HG03460 (cell line): ENCODE results near the gene STRN3.

Experiments
- ATAC-seq: cut with Tn5 transposase; IDR thresholded peaks from one replicate; pipeline ENCODE4 v1.9.1; 2021; ENCODE audit not compliant: unreplicated experiment

The STRN3 gene

DNA sequence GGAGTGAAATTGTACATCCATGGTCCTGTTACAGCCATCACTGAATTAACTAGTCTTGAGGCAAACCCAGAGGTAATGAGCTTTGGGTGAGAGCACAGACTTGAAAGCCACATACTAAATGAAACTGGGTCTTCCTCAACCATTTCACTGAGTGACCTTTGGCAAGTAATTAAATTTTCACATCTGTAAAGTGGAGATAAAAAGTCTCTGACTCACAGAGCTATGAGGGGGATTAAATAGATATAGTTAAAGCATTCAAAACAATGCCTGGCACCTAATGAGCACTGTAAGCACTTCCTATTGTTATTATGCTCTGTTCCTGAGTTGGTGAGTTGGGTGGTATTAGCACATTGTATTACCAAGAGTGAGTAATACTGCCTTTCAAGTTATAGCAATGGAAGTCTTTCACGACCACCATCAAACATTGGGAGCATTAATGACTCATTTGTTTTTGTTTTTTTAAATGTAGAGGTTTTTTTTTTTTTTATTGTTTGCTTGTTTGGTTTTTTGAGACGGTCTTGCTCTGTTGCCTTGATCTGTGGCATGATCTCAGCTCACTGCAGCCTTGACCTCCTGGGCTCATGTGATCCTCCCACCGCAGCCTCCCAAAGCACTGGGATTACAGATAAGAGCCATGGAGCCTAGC lies 12.5 kb upstream of the STRN3 start:
- no peak for ATAC-seq

GRCh38 chr14:31037709-31038221 lies 11.6 kb upstream of the STRN3 start:
- no peak for ATAC-seq

GRCh38 chr14:31036552-31036951 lies 10.4 kb upstream of the STRN3 start:
- no peak for ATAC-seq

- no peak for ATAC-seq
These were observed 4.3 kb upstream of the STRN3 start for GRCh38 chr14:31030469-31030868.

- ATAC-seq, result no peak
These were observed 3.1 kb upstream of the STRN3 start for GRCh38 chr14:31029016-31029970.

- no peak for ATAC-seq
These were observed 1.7 kb upstream of the STRN3 start for GRCh38 chr14:31027847-31028246.

DNA sequence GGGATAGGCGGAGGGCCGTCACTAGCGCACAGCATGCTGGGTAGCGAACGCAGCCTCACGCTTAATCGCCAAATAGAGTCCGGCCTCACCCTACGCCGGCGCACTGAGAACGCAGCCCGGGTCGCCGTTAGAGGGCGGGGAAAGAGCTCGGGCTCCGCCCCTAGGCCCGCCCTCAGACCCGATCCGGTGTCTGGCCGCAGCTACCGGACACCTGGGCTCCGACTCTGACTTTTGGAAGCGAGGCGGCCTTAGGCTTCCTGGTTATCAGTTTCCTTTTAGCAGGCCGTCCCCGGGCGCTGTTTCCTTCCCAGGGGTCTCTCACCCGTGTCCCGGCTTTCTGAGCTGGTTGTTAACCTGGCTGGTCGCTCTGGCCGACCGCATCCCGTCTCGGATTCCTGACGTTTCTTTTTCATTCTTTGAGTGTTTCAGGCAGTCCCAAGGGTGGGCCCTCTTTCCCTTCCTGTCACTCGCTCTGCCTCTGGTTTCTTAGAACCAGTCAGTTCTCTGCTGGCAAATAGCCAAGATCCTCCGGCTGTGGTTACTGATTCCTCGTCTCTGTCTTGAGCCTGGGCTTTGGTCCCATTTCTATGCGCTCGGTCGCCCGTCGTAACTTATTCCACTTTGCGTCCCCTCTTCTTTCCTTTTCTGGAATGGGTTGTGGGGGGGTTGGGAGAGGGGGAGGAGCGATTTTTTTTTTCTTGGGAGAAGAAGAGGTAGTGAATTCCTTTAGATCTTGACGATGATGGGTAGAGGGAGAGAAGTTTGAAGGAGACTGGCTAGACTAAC lies 464 bp upstream of the STRN3 start:
- peak; percentile 90 for ATAC-seq

- no peak for ATAC-seq
These were observed 657 bp downstream of the STRN3 start, which contains the start of gene AP4S1 for GRCh38 chr14:31025367-31026076. TSS of gene AP4S1 (plus strand) at chr14:31025649. CDS start at chr14:31066197, 40,548 bp downstream.

DNA sequence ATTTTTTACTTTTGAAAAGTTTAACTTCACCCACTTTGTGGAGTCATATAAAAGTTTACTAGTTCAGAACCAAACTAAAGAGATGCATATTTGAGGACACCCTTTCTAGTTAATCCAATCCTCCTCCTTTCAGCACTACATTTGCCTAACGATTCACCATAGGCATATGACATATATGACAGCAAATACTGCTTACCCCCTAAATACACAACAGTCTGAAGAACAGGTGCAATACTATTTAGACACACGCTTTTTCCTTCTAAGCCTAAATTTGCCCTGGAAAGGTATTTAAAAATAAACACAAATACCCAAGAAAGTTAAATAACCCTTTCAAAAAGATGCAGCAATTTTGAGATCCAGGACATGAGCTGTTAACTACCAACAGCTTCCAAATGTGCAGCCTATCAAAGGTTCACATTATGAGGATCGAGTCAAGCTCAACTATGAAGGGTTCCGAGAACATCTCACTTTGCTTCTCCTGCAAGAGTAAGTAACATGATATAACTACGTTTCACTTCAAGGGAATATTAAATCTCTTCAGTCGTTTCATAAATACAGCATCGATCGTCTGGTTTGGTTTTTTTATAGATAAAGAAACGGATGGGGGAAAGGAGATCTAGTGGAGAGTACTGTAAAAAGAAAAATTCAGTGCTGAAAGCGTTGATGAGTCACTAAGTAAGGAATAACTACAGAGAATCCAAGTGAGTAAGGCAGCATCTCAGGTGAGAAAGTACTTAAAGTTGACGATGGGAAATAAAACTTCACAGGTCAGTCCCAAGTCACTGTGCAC lies 1.4 kb downstream of the STRN3 start:
- ATAC-seq, result no peak

- ATAC-seq, result no peak
These were observed 2.1 kb downstream of the STRN3 start for GRCh38 chr14:31024010-31024480.

- no peak for ATAC-seq
These were observed 3.8 kb downstream of the STRN3 start for GRCh38 chr14:31022386-31022785.

GRCh38 chr14:31021576-31021949 lies 4.6 kb downstream of the STRN3 start:
- ATAC-seq, result no peak

GRCh38 chr14:31020834-31021575 lies 5.2 kb downstream of the STRN3 start:
- no peak for ATAC-seq

- ATAC-seq, result no peak
These were observed 8.0 kb downstream of the STRN3 start for GRCh38 chr14:31018057-31018645.

DNA sequence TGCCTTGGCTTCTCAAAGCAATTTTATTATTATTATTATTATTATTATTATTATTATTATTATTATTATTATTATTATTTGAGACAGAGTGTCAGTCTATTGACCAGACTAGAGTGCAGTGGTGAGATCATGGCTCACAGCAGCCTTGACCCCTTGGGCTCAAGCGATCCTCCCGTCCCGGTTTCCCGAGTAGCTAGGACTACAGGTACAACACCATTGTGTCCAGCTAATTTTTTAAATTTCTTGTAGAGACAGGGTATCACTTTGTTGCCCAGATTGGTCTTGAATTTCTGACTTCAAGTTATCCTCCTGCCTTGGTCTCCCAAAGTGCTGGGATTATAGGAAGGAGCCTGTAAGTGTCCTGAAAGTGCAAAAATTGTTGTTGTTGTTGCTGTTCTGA lies 12.3 kb downstream of the STRN3 start:
- ATAC-seq, result no peak

DNA sequence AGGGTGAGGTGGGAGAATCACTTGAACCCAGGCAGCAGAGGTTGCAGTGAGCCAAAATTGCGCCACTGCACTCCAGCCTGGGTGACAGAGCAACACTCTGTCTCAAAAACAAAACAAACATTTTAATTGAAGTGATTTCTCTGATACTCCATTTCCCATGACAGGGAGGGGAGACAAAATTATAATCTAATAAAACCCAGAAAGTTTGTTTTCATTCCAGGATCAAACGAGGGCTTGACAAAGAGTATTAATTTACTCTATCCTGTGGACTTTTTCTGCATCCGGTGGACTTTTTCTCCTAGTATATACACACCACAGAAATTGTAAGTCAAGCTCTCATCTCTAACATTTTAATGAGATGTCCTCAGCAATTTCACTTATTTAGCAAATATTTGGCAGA lies 15.2 kb downstream of the STRN3 start:
- no peak for ATAC-seq

DNA sequence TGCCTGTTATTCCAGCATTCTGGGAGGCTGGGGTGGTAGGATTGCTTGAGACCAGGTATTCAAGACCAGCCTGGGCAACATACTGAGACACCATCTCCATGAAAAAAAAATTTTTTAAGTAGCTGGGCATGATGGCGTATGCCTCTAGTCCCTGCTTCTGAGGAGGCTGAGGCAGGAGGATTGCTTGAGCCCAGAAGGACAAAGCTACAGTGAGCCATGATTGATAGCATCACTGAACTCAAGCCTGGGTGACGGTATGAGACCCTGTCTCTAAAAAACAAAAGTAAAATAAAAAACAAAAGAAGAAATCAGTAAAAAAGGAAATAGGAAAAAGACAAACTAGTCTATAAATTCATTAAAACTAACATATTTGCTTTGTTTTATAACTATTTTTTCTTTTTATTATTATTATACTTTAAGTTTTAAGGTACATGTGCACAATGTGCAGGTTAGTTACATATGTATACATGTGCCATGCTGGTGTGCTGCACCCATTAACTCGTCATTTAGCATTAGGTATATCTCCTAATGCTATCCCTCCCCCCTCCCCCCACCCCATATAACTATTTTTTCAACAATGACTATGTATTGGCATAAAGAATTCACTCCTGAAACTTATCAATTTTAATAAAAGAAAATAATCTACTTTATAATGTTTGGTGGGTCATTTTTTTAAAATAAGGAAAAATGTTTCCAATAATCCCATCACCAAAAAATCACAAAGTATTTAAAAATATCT lies 16.2 kb downstream of the STRN3 start:
- no peak for ATAC-seq

- ATAC-seq, result no peak
These were observed 19.5 kb downstream of the STRN3 start for GRCh38 chr14:31006703-31007102.
